Measurements from ENCODE around the gene GOLGA7B. TPM values are rescaled to one million over a fixed set of nuclear protein-coding genes. Genes with fewer than 3 reads are reported as not detected.

The GOLGA7B gene
- total and polyA plus RNA-seq, 2 of the 4 experiments (the other 2 are of a cell fraction), result not detected

- BruUV-seq (replicated peaks), result no TSS peak
- in situ Hi-C loops (cut with MboI; ENCODE audit: low sequenced_read_pairs) (no loop called here), dilution Hi-C loops (cut with HindIII; ENCODE audit: low sequenced_read_pairs, unreplicated experiment) (no loop called here)
Observed at GRCh38 chr10:97895915-97896314, 46.3 kb downstream of the GOLGA7B start.

More at GRCh38 chr10:97895915-97896314, 46.3 kb downstream of the GOLGA7B start:
- Histone ChIP-seq H4K20me1 (ENCODE audit: insufficient read depth, low read length) (no peaks in the 10 kb centered on the region), H4K5ac (ENCODE audit: low read depth, low read length) (no peak overlapping the region), H4K91ac (ENCODE audit: insufficient read depth, low read depth, low read length) (no peak overlapping the region), H2AFZ (replicated peaks; ENCODE audit: low read length, poor library complexity) (no peak overlapping the region), H3K9ac (ENCODE audit: low read depth, low read length) (no peak overlapping the region), H3K18ac (ENCODE audit: low read depth, low read length) (no peak overlapping the region), H2BK20ac (ENCODE audit: low read depth, low read length) (no peak overlapping the region), H3K56ac (ENCODE audit: extremely low read depth, insufficient read depth, low read length) (no peak overlapping the region), H3K9me1 (ENCODE audit: insufficient read depth, low read length) (no peaks in the 10 kb centered on the region), H3K23ac (ENCODE audit: low read depth, low read length) (no peak overlapping the region), H3K4ac (ENCODE audit: low read depth, low read length) (no peak overlapping the region), H2BK15ac (ENCODE audit: low read depth, low read length) (no peak overlapping the region), H3K27ac (ENCODE audit: insufficient read depth, low read length) (no peak overlapping the region), H3K27me3 (ENCODE audit: control insufficient read depth, insufficient read depth, low read length) (peaks cover 12% of the 10 kb centered on the region; the same call in 1 of the 2 replicates), H3K4me1 (ENCODE audit: control insufficient read depth, insufficient read depth, low read length) (no peaks in the 10 kb centered on the region), H4K8ac (ENCODE audit: low read depth in 2 of 2, low read length in 2 of 2) (no peak overlapping the region), H3K9me3 (ENCODE audit: control insufficient read depth, insufficient read depth, low read length) (no peaks in the 10 kb centered on the region), H2BK5ac (ENCODE audit: low read depth, low read length, poor library complexity, severe bottlenecking) (no peak overlapping the region), H3K4me3 (ENCODE audit: insufficient read depth, low read depth, low read length) (no peak overlapping the region), H3K36me3 (ENCODE audit: control insufficient read depth, insufficient read depth, low read length) (no peaks in the 10 kb centered on the region), H2AK9ac (replicated peaks; ENCODE audit: low read depth, low read length, poor library complexity) (no peak overlapping the region), H3K14ac (replicated peaks; ENCODE audit: low read depth, low read length) (no peak overlapping the region), H2BK120ac (ENCODE audit: low read depth, low read length) (no peak overlapping the region), H2AK5ac (ENCODE audit: low read depth, low read length) (no peak overlapping the region), H3K79me1 (ENCODE audit: low read depth in 1 of 2, low read length in 2 of 2) (no peaks in the 10 kb centered on the region), H3K4me2 (ENCODE audit: low read depth, low read length) (no peak overlapping the region)
- ChIA-PET CTCF (no interaction called here), POLR2A (ENCODE audit: unreplicated experiment) (no interaction called here)
- TF ChIP-seq RCOR1 (IDR thresholded peaks at IDR 0.05; ENCODE audit: insufficient replicate concordance, low read length), result no peak
- TF ChIP-seq FOS (IDR thresholded peaks at IDR 0.05; ENCODE audit: low read depth, low read length), result no peak
- no peak for TF ChIP-seq MXI1 (IDR thresholded peaks at IDR 0.05; ENCODE audit: borderline replicate concordance, low read depth, low read length)
- TF ChIP-seq NFE2L2 (IDR thresholded peaks at IDR 0.05; ENCODE audit: low read depth, low read length), result no peak
- TF ChIP-seq RFX5 (IDR thresholded peaks at IDR 0.05; ENCODE audit: low read depth, low read length), result no peak
- TF ChIP-seq, protein P1, sequence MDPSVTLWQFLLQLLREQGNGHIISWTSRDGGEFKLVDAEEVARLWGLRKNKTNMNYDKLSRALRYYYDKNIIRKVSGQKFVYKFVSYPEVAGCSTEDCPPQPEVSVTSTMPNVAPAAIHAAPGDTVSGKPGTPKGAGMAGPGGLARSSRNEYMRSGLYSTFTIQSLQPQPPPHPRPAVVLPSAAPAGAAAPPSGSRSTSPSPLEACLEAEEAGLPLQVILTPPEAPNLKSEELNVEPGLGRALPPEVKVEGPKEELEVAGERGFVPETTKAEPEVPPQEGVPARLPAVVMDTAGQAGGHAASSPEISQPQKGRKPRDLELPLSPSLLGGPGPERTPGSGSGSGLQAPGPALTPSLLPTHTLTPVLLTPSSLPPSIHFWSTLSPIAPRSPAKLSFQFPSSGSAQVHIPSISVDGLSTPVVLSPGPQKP (IDR thresholded peaks at IDR 0.05; ENCODE audit: borderline replicate concordance, low read depth, low read length), result no peak
- no peak for TF ChIP-seq BHLHE40 (IDR thresholded peaks at IDR 0.05; ENCODE audit: low read depth, low read length)
- TF ChIP-seq MAZ (IDR thresholded peaks at IDR 0.05; ENCODE audit: borderline replicate concordance, low read depth, low read length), result no peak
- no peak for TF ChIP-seq POLR2A (IDR thresholded peaks at IDR 0.05; ENCODE audit: low read depth, low read length)
- TF ChIP-seq USF2 (IDR thresholded peaks at IDR 0.05; ENCODE audit: low read depth, low read length), result no peak
- no peak for TF ChIP-seq CEBPB (IDR thresholded peaks at IDR 0.05; ENCODE audit: low read depth, low read length)
- TF ChIP-seq CHD1 (IDR thresholded peaks at IDR 0.05; ENCODE audit: low read depth, low read length), result no peak
- no peak for TF ChIP-seq RAD21 (IDR thresholded peaks at IDR 0.05; ENCODE audit: low read length)
- TF ChIP-seq MAFK (IDR thresholded peaks at IDR 0.05; ENCODE audit: low read depth, low read length), result no peak
- no peak for TF ChIP-seq SMC3 (IDR thresholded peaks at IDR 0.05; ENCODE audit: low read depth, low read length)
- intact Hi-C loops (cut with micrococcal nuclease), result no loop called here
- DNase-seq (no peak), ATAC-seq (ENCODE audit: low read depth) (no peak)
- WGBS, 2 experiments (ENCODE audit: extremely low coverage in 2 of 2, insufficient read length in 1 of 2), result 75% methylated on average over 4 of the region's 9 CpGs; no CpG with 5 or more reads in 1 of the 2 experiments
